LNCAP (cell line): ENCODE results near the gene RPA3.

Source experiments
- CTCF ChIP-seq: fragments of 450-650 bp; IDR thresholded peaks from 2 replicates; pipeline ENCODE4 v1.5.1; 2017; ENCODE audit warnings: mild to moderate bottlenecking

RPA3 gene

GRCh38 chr7:7707806-7708205, 10.6 kb downstream of the RPA3 start:
- no peak for TF ChIP-seq CTCF

- no peak for TF ChIP-seq CTCF
These were observed 11.2 kb downstream of the RPA3 start for GRCh38 chr7:7707246-7707645.

GRCh38 chr7:7706556-7707172, 11.7 kb downstream of the RPA3 start:
- TF ChIP-seq CTCF: no peak

GRCh38 chr7:7706101-7706511, 12.3 kb downstream of the RPA3 start:
- TF ChIP-seq CTCF: no peak

- no peak for TF ChIP-seq CTCF
These were observed 13.1 kb downstream of the RPA3 start for GRCh38 chr7:7705318-7705717.

- TF ChIP-seq CTCF: no peak
These were observed 13.5 kb downstream of the RPA3 start for GRCh38 chr7:7704867-7705266.

- TF ChIP-seq CTCF: no peak
These were observed 15.0 kb downstream of the RPA3 start for GRCh38 chr7:7703427-7703826.

GRCh38 chr7:7702826-7703225, 15.6 kb downstream of the RPA3 start:
- no peak for TF ChIP-seq CTCF
